GOT3 (cell line): ENCODE data around the gene HEXIM1.

Experiments used
- DNase-seq: peaks from one replicate; lab custom pipeline; 2025; ENCODE audit warnings: mixed read lengths; lab: John Stamatoyannopoulos, UW

The HEXIM1 gene

GRCh38 chr17:45130681-45131615 is 17.3 kb upstream of the HEXIM1 start:
- DNase-seq, result no peak

GRCh38 chr17:45131616-45132319 is 16.5 kb upstream of the HEXIM1 start:
- no peak for DNase-seq

- no peak for DNase-seq
These were observed 16.0 kb upstream of the HEXIM1 start, which contains the start of gene PLCD3 for GRCh38 chr17:45132320-45132571. TSS of gene PLCD3 (minus strand) at chr17:45132515. CDS start at chr17:45132410, 105 bp downstream.

- peak; percentile 76 for DNase-seq
These were observed 15.5 kb upstream of the HEXIM1 start for GRCh38 chr17:45132572-45133463.

- DNase-seq, result peak; percentile 91
These were observed 12.9 kb upstream of the HEXIM1 start, which contains the start of gene ACBD4 for GRCh38 chr17:45135192-45135977. TSS of gene ACBD4 (plus strand) at chr17:45135687. CDS start at chr17:45136145, 458 bp downstream.

- no peak for DNase-seq
These were observed 12.1 kb upstream of the HEXIM1 start for GRCh38 chr17:45135978-45136791.

- DNase-seq, result no peak
These were observed 11.3 kb upstream of the HEXIM1 start for GRCh38 chr17:45136846-45137560.

- no peak for DNase-seq
These were observed 10.5 kb upstream of the HEXIM1 start for GRCh38 chr17:45137561-45138305.

- DNase-seq, result no peak
These were observed 9.3 kb upstream of the HEXIM1 start for GRCh38 chr17:45138911-45139532.

- DNase-seq, result no peak
These were observed 8.7 kb upstream of the HEXIM1 start for GRCh38 chr17:45139533-45139920.

- no peak for DNase-seq
These were observed 5.1 kb upstream of the HEXIM1 start for GRCh38 chr17:45143094-45143670.

GRCh38 chr17:45143767-45144198 is 4.5 kb upstream of the HEXIM1 start:
- DNase-seq, result peak; percentile 50

GRCh38 chr17:45144199-45145034 is 3.9 kb upstream of the HEXIM1 start:
- DNase-seq, result no peak

GRCh38 chr17:45145035-45145389 is 3.3 kb upstream of the HEXIM1 start:
- DNase-seq, result no peak

GRCh38 chr17:45146166-45146565 is 2.1 kb upstream of the HEXIM1 start:
- no peak for DNase-seq

GRCh38 chr17:45146592-45146889 is 1.7 kb upstream of the HEXIM1 start:
- DNase-seq, result no peak

- peak; percentile 64 for DNase-seq
These were observed 1.2 kb upstream of the HEXIM1 start for GRCh38 chr17:45146890-45147580.
